HG02678 (cell line): Measurements from ENCODE around the gene TAOK1.
"Not testable (repeated sequence)": the region's sequence is repeated elsewhere in the genome, so short reads cannot be mapped to it uniquely, and the experiment has no call there.

Source experiments
- ATAC-seq: cut with Tn5 transposase; IDR thresholded peaks from one replicate; pipeline ENCODE4 v1.9.1; 2021; ENCODE audit warnings: mild to moderate bottlenecking, moderate library complexity; ENCODE audit not compliant: unreplicated experiment

Gene TAOK1

GRCh38 chr17:29389982-29390850 lies at the start of gene TAOK1:
TSS of gene TAOK1 (plus strand) at chr17:29390363. CDS start at chr17:29451549, 61,186 bp downstream.
- ATAC-seq = peak; percentile 81

- ATAC-seq = no peak
Measured at GRCh38 chr17:29341726-29342125, 48.4 kb upstream of the TAOK1 start.

- no peak for ATAC-seq
Measured at GRCh38 chr17:29342158-29342765, 47.9 kb upstream of the TAOK1 start.

GRCh38 chr17:29344201-29344856 lies 45.8 kb upstream of the TAOK1 start:
- ATAC-seq = no peak

- no peak for ATAC-seq
Measured at GRCh38 chr17:29345066-29345465, 45.1 kb upstream of the TAOK1 start.

- ATAC-seq = not testable (repeated sequence)
Measured at GRCh38 chr17:29345470-29345869, 44.7 kb upstream of the TAOK1 start.

GRCh38 chr17:29346462-29346861 lies 43.7 kb upstream of the TAOK1 start:
- no peak for ATAC-seq

- no peak for ATAC-seq
Measured at GRCh38 chr17:29347831-29348629, 42.1 kb upstream of the TAOK1 start.

GRCh38 chr17:29349409-29349808 lies 40.8 kb upstream of the TAOK1 start:
- no peak for ATAC-seq

- ATAC-seq = no peak
Measured at GRCh38 chr17:29352146-29352545, 38.0 kb upstream of the TAOK1 start.

GRCh38 chr17:29357232-29357631 lies 32.9 kb upstream of the TAOK1 start:
- ATAC-seq = no peak

GRCh38 chr17:29357821-29358232 lies 32.3 kb upstream of the TAOK1 start:
- ATAC-seq = no peak

- no peak for ATAC-seq
Measured at GRCh38 chr17:29358416-29358815, 31.7 kb upstream of the TAOK1 start.

GRCh38 chr17:29359777-29360176 lies 30.4 kb upstream of the TAOK1 start:
- ATAC-seq = no peak

GRCh38 chr17:29363716-29364115 lies 26.4 kb upstream of the TAOK1 start:
- ATAC-seq = no peak

GRCh38 chr17:29364691-29365090 lies 25.5 kb upstream of the TAOK1 start:
- no peak for ATAC-seq

- no peak for ATAC-seq
Measured at GRCh38 chr17:29368161-29368560, 22.0 kb upstream of the TAOK1 start.

- ATAC-seq = no peak
Measured at GRCh38 chr17:29368926-29369325, 21.2 kb upstream of the TAOK1 start.

GRCh38 chr17:29369831-29370735 lies 20.1 kb upstream of the TAOK1 start:
- peak; percentile 38 for ATAC-seq
